Stomach (tissue), 9 donors: ENCODE results near the gene UBAP2. TPM values are rescaled to one million over a fixed set of nuclear protein-coding genes. Genes with fewer than 3 reads are reported as not detected.

Experiments used
- DNase-seq, 2 donors: peaks; one replicate each; pipeline versions ENCODE4 v3.0.0 to v3.0.0-alpha.2; 2013 to 2019
- H3K27ac ChIP-seq, 5 donors: fragments of 200-600 bp in 4 of 5; sonication (generic) in 4 of 5; one replicate each; pipeline ENCODE4 v1.5.1; 2013 to 2019; ENCODE audit warnings: mild to moderate bottlenecking in 1 of 5, moderate library complexity in 1 of 5
- H3K27me3 ChIP-seq, 3 donors: fragments of 200-600 bp; sonication (generic); one replicate each; pipeline ENCODE4 v1.5.1; 2017 to 2019; ENCODE audit warnings: mixed run types in 1 of 3
- H3K36me3 ChIP-seq, 4 donors: fragments of 200-600 bp; sonication (generic); 1 replicate in 3 of 4; 2 replicates in 1 of 4; pipeline ENCODE4 v1.5.1; 2016 to 2019
- H3K4me1 ChIP-seq, 4 donors: fragments of 200-600 bp; sonication (generic); one replicate each; pipeline ENCODE4 v1.5.1; 2016 to 2019
- H3K4me3 ChIP-seq, 4 donors: fragments of 200-600 bp; sonication (generic) in 3 of 4; one replicate each; pipeline ENCODE4 v1.5.1; 2016 to 2019; ENCODE audit warnings: mild to moderate bottlenecking in 1 of 4
- H3K9me3 ChIP-seq, 4 donors: fragments of 200-600 bp; sonication (generic); one replicate each; pipeline ENCODE4 v1.5.1; 2016 to 2019
- EP300 ChIP-seq: sonication (generic); formaldehyde crosslinking; IDR thresholded peaks from one replicate; pipeline ENCODE4 v1.6.1; 2017; ENCODE audit warnings: antibody characterized with exemption
- POLR2A ChIP-seq, 4 donors: fragments of 450-650 bp; IDR thresholded peaks; one replicate each; pipeline ENCODE4 v1.6.1; 2016; ENCODE audit warnings: antibody characterized with exemption in 4 of 4, control low read depth in 2 of 4, mild to moderate bottlenecking in 1 of 4, moderate library complexity in 1 of 4
- POLR2AphosphoS5 ChIP-seq, 3 donors: sonication (generic); formaldehyde crosslinking; IDR thresholded peaks; one replicate each; pipeline ENCODE4 v1.6.1; 2016; ENCODE audit warnings: antibody characterized with exemption in 3 of 3
- WGBS, 5 donors: extraction: QIAGEN DNeasy Blood & Tissue Kit in 3 of 5; methylation state at CpG; one replicate each; pipeline versions ENCODE4 v1.1.5 to v1.1.7; 2013 to 2018; 5-methylcytosine and 5-hydroxymethylcytosine counted together
- intact Hi-C: fragments of 100-400 bp; cut with DNase I; formaldehyde crosslinking; loops from one replicate; pipeline ENCODE4 v1.15.1; 2023; ENCODE audit warnings: low total_unique reads
- polyA plus RNA-seq, 3 donors: library from polyadenylated mRNA; stranded (reverse); fragments of 200-250 nt; gene quantifications; one replicate each; pipeline ENCODE4 v1.2.3, GENCODE V29; 2013
- total RNA-seq, 5 donors: library from RNA; depleted of rRNA; stranded (reverse); fragments of >200 nt; gene quantifications; one replicate each; pipeline versions ENCODE4 v1.1.0 to v1.2.3, GENCODE V29; 2014 to 2016
- TF ChIP-seq, protein P1 (sequence below), 7 experiments: fragments of 450-650 bp in 4 of 7; fragments of 200-600 bp in 3 of 7; sonication (generic) in 3 of 7; IDR thresholded peaks; one replicate each; pipeline ENCODE4 v1.5.1; 2016 to 2019; ENCODE audit warnings: antibody characterized with exemption in 7 of 7, control low read depth in 2 of 7, mild to moderate bottlenecking in 1 of 7
- donor health status: healthy with polysubstance abuse.
- donor health status: Bipolar disorder and iron deficiency.
- donor health status: healthy.

UBAP2 gene
- total and polyA plus RNA-seq, 8 donors = 7.0 to 82.9 (median 20.2) TPM

DNA sequence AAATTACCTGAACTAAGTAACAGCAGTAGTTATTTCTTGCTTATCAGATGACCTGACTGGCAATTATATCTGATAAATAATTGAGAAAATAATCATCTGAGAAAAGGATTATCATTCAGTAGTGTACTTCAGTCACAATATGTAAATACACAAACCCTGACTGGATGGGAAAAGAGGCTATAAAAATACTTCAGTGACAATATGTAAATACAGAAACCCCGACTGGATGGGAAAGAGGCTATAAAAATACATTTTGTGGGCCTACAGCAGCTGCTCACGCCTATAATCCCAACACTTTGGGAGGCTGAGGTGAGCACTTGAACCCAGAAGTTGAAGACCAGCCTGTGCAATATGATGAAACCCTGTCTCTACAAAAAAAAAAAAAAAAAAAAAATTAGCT lies 11.1 kb downstream of the UBAP2 start:
- H3K27ac ChIP-seq = no peak overlapping the region
- intact Hi-C loops = no loop called here
- H3K36me3 ChIP-seq = peaks cover 0 to 10% (median 6%) of the 10 kb centered on the region in 4 donors
- no peaks in the 10 kb centered on the region for H3K27me3 ChIP-seq
- H3K9me3 ChIP-seq = no peaks in the 10 kb centered on the region
- H3K4me3 ChIP-seq = no peak overlapping the region
- TF ChIP-seq POLR2A (IDR thresholded peaks at IDR 0.05) (no peak), POLR2AphosphoS5 (IDR thresholded peaks at IDR 0.05) (no peak), EP300 (no peak)
- TF ChIP-seq, protein P1, sequence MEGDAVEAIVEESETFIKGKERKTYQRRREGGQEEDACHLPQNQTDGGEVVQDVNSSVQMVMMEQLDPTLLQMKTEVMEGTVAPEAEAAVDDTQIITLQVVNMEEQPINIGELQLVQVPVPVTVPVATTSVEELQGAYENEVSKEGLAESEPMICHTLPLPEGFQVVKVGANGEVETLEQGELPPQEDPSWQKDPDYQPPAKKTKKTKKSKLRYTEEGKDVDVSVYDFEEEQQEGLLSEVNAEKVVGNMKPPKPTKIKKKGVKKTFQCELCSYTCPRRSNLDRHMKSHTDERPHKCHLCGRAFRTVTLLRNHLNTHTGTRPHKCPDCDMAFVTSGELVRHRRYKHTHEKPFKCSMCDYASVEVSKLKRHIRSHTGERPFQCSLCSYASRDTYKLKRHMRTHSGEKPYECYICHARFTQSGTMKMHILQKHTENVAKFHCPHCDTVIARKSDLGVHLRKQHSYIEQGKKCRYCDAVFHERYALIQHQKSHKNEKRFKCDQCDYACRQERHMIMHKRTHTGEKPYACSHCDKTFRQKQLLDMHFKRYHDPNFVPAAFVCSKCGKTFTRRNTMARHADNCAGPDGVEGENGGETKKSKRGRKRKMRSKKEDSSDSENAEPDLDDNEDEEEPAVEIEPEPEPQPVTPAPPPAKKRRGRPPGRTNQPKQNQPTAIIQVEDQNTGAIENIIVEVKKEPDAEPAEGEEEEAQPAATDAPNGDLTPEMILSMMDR (IDR thresholded peaks at IDR 0.05) = no peak
- WGBS, 5 donors = 60 to 87% (median 76%) methylated on average over 2 of the region's 2 CpGs
- no peak for DNase-seq
- peaks cover 0 to 19% (median 0%) of the 10 kb centered on the region in 4 donors for H3K4me1 ChIP-seq

DNA sequence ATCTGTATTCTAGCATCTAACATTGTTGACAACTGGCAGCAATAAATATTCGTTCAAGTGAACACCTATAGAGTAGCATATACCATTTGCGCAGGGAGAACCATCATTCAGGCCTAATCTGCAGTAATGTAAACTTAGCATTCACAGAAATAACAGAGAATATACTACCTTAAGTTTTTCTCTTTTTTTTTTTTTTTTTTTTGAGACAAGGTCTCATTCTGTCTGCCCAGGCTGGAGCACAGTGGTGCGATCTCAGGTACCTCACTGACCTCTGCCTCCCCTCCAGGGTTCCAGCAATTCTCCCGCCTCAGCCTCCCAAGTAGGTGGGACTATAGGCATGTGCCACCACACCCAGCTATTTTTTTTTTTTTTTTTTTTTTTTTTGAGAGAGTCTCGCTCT lies 12.1 kb downstream of the UBAP2 start:
- TF ChIP-seq POLR2AphosphoS5 (IDR thresholded peaks at IDR 0.05) (no peak), EP300 (no peak), POLR2A (IDR thresholded peaks at IDR 0.05) (no peak)
- TF ChIP-seq, protein P1 (IDR thresholded peaks at IDR 0.05) = no peak
- no peak for DNase-seq
- intact Hi-C loops = no loop called here
- H3K4me1 ChIP-seq = peaks cover 0 to 19% (median 0%) of the 10 kb centered on the region in 4 donors
- H3K36me3 ChIP-seq = peaks cover 0 to 15% (median 7%) of the 10 kb centered on the region in 4 donors
- no peaks in the 10 kb centered on the region for H3K9me3 ChIP-seq
- H3K27me3 ChIP-seq = no peaks in the 10 kb centered on the region
- 91 to 95% (median 91%) methylated on average over 4 to 5 of the region's 5 CpGs for WGBS, 5 donors
- H3K27ac ChIP-seq = no peak overlapping the region
- no peak overlapping the region for H3K4me3 ChIP-seq

DNA sequence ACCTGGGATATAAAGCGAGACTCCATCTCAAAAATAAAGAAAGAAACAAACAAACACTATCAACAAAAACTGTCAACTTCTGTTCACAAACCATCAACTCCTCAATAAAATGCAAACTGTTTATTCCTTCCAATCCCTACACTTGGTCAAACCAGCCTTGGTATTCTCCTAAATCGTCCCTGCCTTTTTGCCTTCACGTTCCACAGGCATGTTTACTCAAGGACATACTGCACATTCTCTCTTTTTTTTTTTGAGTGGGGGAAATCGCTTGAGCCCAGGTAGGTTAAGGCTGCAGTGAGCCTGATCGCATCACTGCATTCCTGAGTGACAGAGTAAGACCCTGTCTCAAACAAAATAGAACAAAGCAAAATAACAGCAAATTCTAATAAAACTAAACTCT lies 13.0 kb downstream of the UBAP2 start:
- no peak overlapping the region for H3K27ac ChIP-seq
- H3K4me3 ChIP-seq = no peak overlapping the region
- no peaks in the 10 kb centered on the region for H3K27me3 ChIP-seq
- peaks cover 0 to 24% (median 6%) of the 10 kb centered on the region in 4 donors for H3K36me3 ChIP-seq
- TF ChIP-seq EP300 = no peak
- no peak for TF ChIP-seq POLR2A (IDR thresholded peaks at IDR 0.05)
- TF ChIP-seq, protein P1 (IDR thresholded peaks at IDR 0.05) = no peak
- TF ChIP-seq POLR2AphosphoS5 (IDR thresholded peaks at IDR 0.05) = no peak
- intact Hi-C loops = no loop called here
- 58 to 65% (median 62%) methylated on average over 5 of the region's 5 CpGs for WGBS, 5 donors
- H3K9me3 ChIP-seq = no peaks in the 10 kb centered on the region
- DNase-seq = no peak
- peaks cover 0 to 19% (median 0%) of the 10 kb centered on the region in 4 donors for H3K4me1 ChIP-seq

DNA sequence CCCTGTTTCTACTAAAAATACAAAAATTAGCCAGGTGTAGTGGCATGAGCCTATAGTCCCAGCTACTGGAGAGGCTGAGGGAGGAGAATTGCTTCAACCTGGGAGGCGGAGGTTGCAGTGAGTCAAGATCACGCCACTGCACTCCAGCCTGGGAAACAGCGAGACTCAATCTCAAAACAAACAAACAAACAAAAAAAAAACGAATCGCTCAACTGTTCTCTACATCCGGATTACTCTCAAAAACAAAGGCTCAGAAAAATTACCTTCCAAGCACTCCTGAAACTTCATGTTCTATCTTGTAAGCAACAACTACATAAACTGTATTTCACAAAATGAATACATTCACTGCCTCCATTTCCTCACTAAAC lies 14.0 kb downstream of the UBAP2 start:
- Histone ChIP-seq H3K27ac (no peak overlapping the region), H3K9me3 (no peaks in the 10 kb centered on the region), H3K27me3 (no peaks in the 10 kb centered on the region), H3K36me3 (peaks cover 0 to 29% (median 6%) of the 10 kb centered on the region in 4 donors), H3K4me3 (no peak overlapping the region), H3K4me1 (peaks cover 0 to 19% (median 0%) of the 10 kb centered on the region in 4 donors)
- TF ChIP-seq POLR2A (IDR thresholded peaks at IDR 0.05) = no peak
- TF ChIP-seq EP300 = no peak
- TF ChIP-seq, protein P1 (IDR thresholded peaks at IDR 0.05) = no peak
- TF ChIP-seq POLR2AphosphoS5 (IDR thresholded peaks at IDR 0.05) = no peak
- intact Hi-C loops = no loop called here
- DNase-seq = no peak
- 80 to 90% (median 83%) methylated on average over 6 of the region's 6 CpGs for WGBS, 5 donors
